HepG2 (cell line): Measurements from ENCODE around the gene MUCL3. TPM values are rescaled to one million over a fixed set of nuclear protein-coding genes. Genes with fewer than 3 reads are reported as not detected.

Experiments used
- AGO1 ChIP-seq: fragments of 200-400 bp; formaldehyde crosslinking; IDR thresholded peaks from 2 replicates; pipeline ENCODE4 v1.6.1; 2017; ENCODE audit warnings: mild to moderate bottlenecking, low read depth, low read length, moderate library complexity; ENCODE audit not compliant: poor library complexity, severe bottlenecking
- CENPBD1 ChIP-seq: sonication (generic); formaldehyde crosslinking; IDR thresholded peaks from 2 replicates; pipeline ENCODE4 v1.8.0; 2022; ENCODE audit warnings: missing genetic modification reagents, low read depth, mild to moderate bottlenecking, borderline replicate concordance
- CSRNP1 ChIP-seq: sonication (generic); formaldehyde crosslinking; IDR thresholded peaks from 2 replicates; pipeline ENCODE4 v1.8.1; 2023; ENCODE audit warnings: mild to moderate bottlenecking, missing genetic modification reagents
- FOXC1 ChIP-seq: sonication (generic); formaldehyde crosslinking; IDR thresholded peaks from 2 replicates; pipeline ENCODE4 v1.8.0; 2022; ENCODE audit warnings: mild to moderate bottlenecking, missing genetic modification reagents, borderline replicate concordance
- GZF1 ChIP-seq: sonication (generic); formaldehyde crosslinking; IDR thresholded peaks from 2 replicates; pipeline ENCODE4 v1.5.1; 2020; ENCODE audit warnings: mild to moderate bottlenecking, missing genetic modification reagents
- HOMEZ ChIP-seq: IDR thresholded peaks from 2 replicates; pipeline ENCODE4 v1.6.1; 2016; ENCODE audit warnings: low read depth
- LCORL ChIP-seq, 2 experiments: fragments of 450-650 bp in 1 of 2; sonication (generic) in 1 of 2; formaldehyde crosslinking in 1 of 2; IDR thresholded peaks; 2 replicates each; pipeline versions ENCODE4 v1.5.0 to v1.6.1; 2017 to 2020; ENCODE audit warnings: antibody characterized with exemption in 1 of 2, missing genetic modification reagents in 1 of 2
- SOX13 ChIP-seq, 3 experiments: fragments of 450-650 bp in 1 of 3; sonication (generic) in 1 of 3; formaldehyde crosslinking in 1 of 3; IDR thresholded peaks in 2 of 3; conservative IDR thresholded peaks in 1 of 3; 2 replicates each; pipeline versions ENCODE4 v1.5.0 to v1.6.1; 2016 to 2020; ENCODE audit warnings: antibody characterized with exemption in 1 of 3, mild to moderate bottlenecking in 1 of 3, missing compliant biosample characterization in 1 of 3, missing genetic modification reagents in 1 of 3, moderate library complexity in 1 of 3
- ZBTB10 ChIP-seq: sonication (generic); formaldehyde crosslinking; IDR thresholded peaks from 2 replicates; pipeline ENCODE4 v1.4.0; 2020; ENCODE audit warnings: missing genetic modification reagents, borderline replicate concordance
- ZFP90 ChIP-seq: sonication (generic); formaldehyde crosslinking; IDR thresholded peaks from 2 replicates; pipeline ENCODE4 v1.8.0; 2022; ENCODE audit warnings: missing genetic modification reagents, mild to moderate bottlenecking, inconsistent platforms, borderline replicate concordance
- ZNF333 ChIP-seq: sonication (generic); formaldehyde crosslinking; IDR thresholded peaks from 2 replicates; pipeline ENCODE4 v1.4.0; 2020; ENCODE audit warnings: mild to moderate bottlenecking, missing genetic modification reagents, borderline replicate concordance
- ZNF510 ChIP-seq: sonication (generic); formaldehyde crosslinking; IDR thresholded peaks from 2 replicates; pipeline ENCODE4 v1.4.0; 2020; ENCODE audit warnings: low read depth, mild to moderate bottlenecking, missing genetic modification reagents
- ZNF543 ChIP-seq: sonication (generic); formaldehyde crosslinking; IDR thresholded peaks from 2 replicates; pipeline ENCODE4 v1.4.0; 2020; ENCODE audit warnings: mild to moderate bottlenecking, missing genetic modification reagents
- ZNF552 ChIP-seq: sonication (generic); formaldehyde crosslinking; IDR thresholded peaks from 2 replicates; pipeline ENCODE4 v1.9.0; 2022; ENCODE audit warnings: missing genetic modification reagents, mild to moderate bottlenecking, borderline replicate concordance
- ZNF784 ChIP-seq: sonication (generic); formaldehyde crosslinking; IDR thresholded peaks from 2 replicates; pipeline ENCODE4 v1.5.1; 2020; ENCODE audit warnings: missing genetic modification reagents, mild to moderate bottlenecking, borderline replicate concordance
- ZNF883 ChIP-seq: sonication (generic); formaldehyde crosslinking; IDR thresholded peaks from 2 replicates; pipeline ENCODE4 v1.5.1; 2020; ENCODE audit warnings: mild to moderate bottlenecking, missing genetic modification reagents; ENCODE audit errors: not compliant biosample characterization
- ZSCAN5A ChIP-seq: sonication (generic); formaldehyde crosslinking; IDR thresholded peaks from 2 replicates; pipeline ENCODE4 v1.8.0; 2022; ENCODE audit warnings: mild to moderate bottlenecking, missing genetic modification reagents, borderline replicate concordance
- polyA plus RNA-seq, 8 experiments: library from polyadenylated mRNA; depleted of rRNA in 3 of 8; stranded (reverse) in 7 of 8; unstranded in 1 of 8; fragments of >200 nt; fragmentation: Illumina TruSeq in 4 of 8; extraction: Trizol in 4 of 8; gene quantifications; 2 replicates each; pipeline versions ENCODE4 v1.2.1 to v1.2.3, GENCODE V29; 2011 to 2016; ENCODE audit warnings: low read depth in 4 of 8, missing spikeins in 1 of 8, mixed read lengths in 1 of 8; ENCODE audit not compliant: insufficient read depth in 1 of 8
- total RNA-seq, 5 experiments: library from RNA; depleted of rRNA; stranded (reverse); fragments of >200 nt; fragmentation: Illumina TruSeq; extraction: Trizol; gene quantifications; 2 replicates each; pipeline ENCODE4 v1.2.3, GENCODE V29; 2016; ENCODE audit warnings: low read depth in 1 of 5

The MUCL3 gene
- total and polyA plus RNA-seq, 2 of the 13 experiments (the other 11 are each of a cell fraction or from before 2014, with no cell fraction given) = not detected

GRCh38 chr6:30942338-30943060, 1.7 kb downstream of the MUCL3 start (continued):
- no peak for TF ChIP-seq FOXC1
- no peak for TF ChIP-seq ZNF510 (CRISPR knock-in tag)
- TF ChIP-seq CSRNP1 = no peak
- TF ChIP-seq SOX13 (IDR thresholded peaks at IDR 0.05) = no peak
- peak in 1 of 2 experiments; percentile 38; a peak in 1 of 4 replicates for TF ChIP-seq SOX13 (CRISPR knock-in tag; conservative IDR thresholded peaks at IDR 0.05 in 1 of 2, IDR thresholded peaks at IDR 0.05 in 1 of 2)
- TF ChIP-seq CENPBD1 (CRISPR knock-in tag) = no peak
- TF ChIP-seq ZNF552 (CRISPR knock-in tag) = no peak
- no peak for TF ChIP-seq ZSCAN5A (CRISPR knock-in tag)
- no peak for TF ChIP-seq ZNF883 (CRISPR knock-in tag)
- TF ChIP-seq ZNF333 (CRISPR knock-in tag) = no peak
- no peak for TF ChIP-seq HOMEZ (CRISPR knock-in tag)
- no peak for TF ChIP-seq ZFP90
- TF ChIP-seq AGO1 = no peak
- no peak for TF ChIP-seq LCORL (IDR thresholded peaks at IDR 0.05)
- TF ChIP-seq LCORL (CRISPR knock-in tag; IDR thresholded peaks at IDR 0.05) = no peak
- TF ChIP-seq ZBTB10 = no peak
- TF ChIP-seq GZF1 (CRISPR knock-in tag) = no peak
- TF ChIP-seq ZNF784 (CRISPR knock-in tag) = no peak
- TF ChIP-seq ZNF543 (CRISPR knock-in tag) = no peak
